Endometrium (tissue), 2 donors: ENCODE data around the gene DCAF5.
"Not testable (repeated sequence)": the region's sequence is repeated elsewhere in the genome, so short reads cannot be mapped to it uniquely, and the experiment has no call there.

Experiments used
- FAIRE-seq: peaks from 2 replicates; lab custom pipeline; 2012; peaks lifted over from hg19 to GRCh38; lab: Jason Lieb, UNC
- donor health status: control.
- donor health status: control.

The DCAF5 gene

GRCh38 chr14:69068744-69069421 lies 84.0 kb downstream of the DCAF5 start:
- FAIRE-seq: no peak

- no peak for FAIRE-seq
Observed at GRCh38 chr14:69066396-69067171, 86.3 kb downstream of the DCAF5 start.

- FAIRE-seq: not testable (repeated sequence)
Observed at GRCh38 chr14:69065934-69066333, 87.0 kb downstream of the DCAF5 start.

- no peak for FAIRE-seq
Observed at GRCh38 chr14:69064596-69064995, 88.3 kb downstream of the DCAF5 start.

GRCh38 chr14:69059658-69060623 lies 93.0 kb downstream of the DCAF5 start:
- FAIRE-seq: no peak

- FAIRE-seq: no peak
Observed at GRCh38 chr14:69055999-69056788, 96.7 kb downstream of the DCAF5 start.

DNA sequence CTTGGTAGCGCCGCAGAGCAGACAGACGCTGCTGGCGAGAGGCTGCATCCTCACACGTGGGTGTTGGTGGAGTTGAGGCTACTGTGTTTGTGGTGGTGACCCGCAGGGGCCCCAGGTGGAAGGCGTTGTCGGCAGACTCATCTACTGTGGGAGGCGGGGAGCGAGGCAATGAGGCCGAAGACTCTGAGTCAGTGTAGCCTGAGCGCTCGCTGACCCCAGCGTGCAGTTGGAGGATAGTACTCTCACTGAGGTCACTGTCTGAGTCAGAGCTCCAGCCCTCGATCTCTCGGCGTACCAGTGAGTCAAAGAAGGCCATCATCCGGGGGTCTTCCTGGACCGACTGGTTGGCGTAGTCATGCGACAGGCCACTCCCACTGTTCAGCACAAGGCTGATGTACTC lies 97.8 kb downstream of the DCAF5 start:
- FAIRE-seq: no peak

GRCh38 chr14:69054030-69054429 lies 98.9 kb downstream of the DCAF5 start:
- no peak for FAIRE-seq

DNA sequence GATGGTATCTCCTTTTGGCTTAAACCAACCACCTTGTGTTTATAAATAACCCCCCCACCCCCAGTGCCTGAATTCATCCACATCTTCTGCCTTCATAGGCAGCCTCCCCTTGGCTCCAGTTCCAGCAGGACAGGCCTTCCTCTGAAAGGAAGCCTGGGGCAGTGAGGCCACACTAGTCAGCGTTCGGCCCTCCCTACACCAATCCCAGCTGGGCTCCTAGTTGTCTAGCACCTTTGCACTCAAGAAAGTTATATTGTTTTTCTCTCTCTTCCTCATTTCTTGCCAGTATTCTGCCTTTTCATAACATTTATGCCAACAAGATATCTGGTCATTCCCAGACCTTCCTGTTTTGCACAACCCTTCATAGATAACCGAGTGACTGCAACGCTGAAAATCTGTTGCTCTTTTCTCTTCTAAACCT lies 100.7 kb downstream of the DCAF5 start:
- no peak for FAIRE-seq

- FAIRE-seq: no peak
Observed at GRCh38 chr14:69050240-69051184, 102.4 kb downstream of the DCAF5 start.

DNA sequence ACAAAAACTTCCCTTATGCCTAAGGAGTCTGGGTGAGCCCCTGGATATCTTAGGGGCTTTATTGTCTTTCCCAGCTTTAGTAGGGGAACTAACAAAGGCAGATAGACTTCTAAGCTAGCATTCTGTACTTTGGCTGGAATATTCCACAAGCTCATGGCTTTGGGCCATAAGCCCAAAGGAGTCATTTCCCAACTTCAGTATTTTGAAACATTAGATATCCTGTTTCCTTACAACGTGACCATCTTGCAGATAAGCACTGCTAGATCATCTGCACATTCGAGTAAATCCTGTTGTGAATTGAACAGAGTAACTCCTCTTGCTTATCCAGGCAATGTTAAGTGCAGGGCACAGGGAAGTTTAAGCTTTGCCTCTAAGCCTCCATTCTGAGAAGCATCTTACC lies 103.2 kb downstream of the DCAF5 start:
- no peak for FAIRE-seq

DNA sequence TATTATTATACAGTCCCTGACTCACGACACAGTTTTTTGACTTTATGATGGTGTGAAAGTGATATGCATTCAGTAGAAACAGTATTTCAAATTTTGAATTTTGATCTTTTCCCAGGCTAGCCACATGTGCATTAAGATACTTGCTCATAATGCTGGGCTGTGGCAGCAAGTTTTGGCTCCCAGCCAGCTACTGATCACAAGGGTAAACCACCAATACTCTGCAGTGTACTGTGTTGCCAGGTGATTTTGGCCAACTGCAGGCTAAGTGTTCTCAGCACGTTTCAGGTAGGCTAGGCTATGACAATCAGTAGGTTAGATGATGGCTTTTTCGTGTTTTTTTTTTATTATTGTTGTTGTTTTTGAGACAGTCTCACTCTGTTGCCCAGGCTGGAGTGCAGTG lies 104.5 kb downstream of the DCAF5 start:
- FAIRE-seq: no peak

- FAIRE-seq: no peak
Observed at GRCh38 chr14:69047255-69047654, 105.7 kb downstream of the DCAF5 start.

GRCh38 chr14:69046476-69046860 lies 106.5 kb downstream of the DCAF5 start:
- no peak for FAIRE-seq

GRCh38 chr14:69045857-69046475 lies 107.0 kb downstream of the DCAF5 start:
- FAIRE-seq: no peak

GRCh38 chr14:69044965-69045555 lies 107.9 kb downstream of the DCAF5 start:
- FAIRE-seq: no peak

- FAIRE-seq: no peak
Observed at GRCh38 chr14:69044296-69044695, 108.6 kb downstream of the DCAF5 start.

GRCh38 chr14:69043596-69044260 lies 109.2 kb downstream of the DCAF5 start:
- FAIRE-seq: no peak

DNA sequence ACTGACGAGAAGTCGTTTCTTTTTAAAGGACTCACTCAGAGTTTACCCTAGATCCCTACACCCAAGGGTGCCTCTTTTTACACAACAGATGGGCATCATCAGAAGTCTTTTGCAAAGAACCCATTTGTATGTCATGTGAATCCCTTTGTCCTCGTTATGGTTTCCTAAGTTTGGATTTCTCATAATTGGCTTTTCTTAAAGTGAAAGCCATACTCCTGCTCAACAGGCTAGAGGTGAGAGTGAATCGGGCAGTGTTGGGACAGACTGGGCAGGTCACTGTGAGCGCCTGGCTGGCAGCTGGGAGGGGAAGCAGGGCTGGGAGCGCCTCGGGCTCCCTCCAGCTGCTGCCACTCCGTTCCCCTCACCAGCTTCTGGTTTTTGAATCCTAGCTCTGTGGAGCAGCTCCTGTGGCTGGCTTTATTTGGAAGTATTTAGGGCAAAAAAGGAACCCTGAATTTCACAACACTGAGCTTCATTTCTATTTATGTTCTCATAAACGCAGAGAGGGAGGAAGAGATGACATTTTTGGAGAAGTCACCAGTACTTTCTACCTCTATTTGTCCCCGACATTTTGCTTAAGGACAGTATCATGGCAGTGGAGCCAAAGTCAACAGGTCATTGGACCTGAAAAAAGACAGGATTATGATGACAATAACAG lies 110.0 kb downstream of the DCAF5 start:
- no peak for FAIRE-seq
